HG02678 (cell line): Measurements from ENCODE around the gene PICK1.

Experiments used
- ATAC-seq: cut with Tn5 transposase; IDR thresholded peaks from one replicate; pipeline ENCODE4 v1.9.1; 2021; ENCODE audit warnings: mild to moderate bottlenecking, moderate library complexity; ENCODE audit not compliant: unreplicated experiment

The PICK1 gene

DNA sequence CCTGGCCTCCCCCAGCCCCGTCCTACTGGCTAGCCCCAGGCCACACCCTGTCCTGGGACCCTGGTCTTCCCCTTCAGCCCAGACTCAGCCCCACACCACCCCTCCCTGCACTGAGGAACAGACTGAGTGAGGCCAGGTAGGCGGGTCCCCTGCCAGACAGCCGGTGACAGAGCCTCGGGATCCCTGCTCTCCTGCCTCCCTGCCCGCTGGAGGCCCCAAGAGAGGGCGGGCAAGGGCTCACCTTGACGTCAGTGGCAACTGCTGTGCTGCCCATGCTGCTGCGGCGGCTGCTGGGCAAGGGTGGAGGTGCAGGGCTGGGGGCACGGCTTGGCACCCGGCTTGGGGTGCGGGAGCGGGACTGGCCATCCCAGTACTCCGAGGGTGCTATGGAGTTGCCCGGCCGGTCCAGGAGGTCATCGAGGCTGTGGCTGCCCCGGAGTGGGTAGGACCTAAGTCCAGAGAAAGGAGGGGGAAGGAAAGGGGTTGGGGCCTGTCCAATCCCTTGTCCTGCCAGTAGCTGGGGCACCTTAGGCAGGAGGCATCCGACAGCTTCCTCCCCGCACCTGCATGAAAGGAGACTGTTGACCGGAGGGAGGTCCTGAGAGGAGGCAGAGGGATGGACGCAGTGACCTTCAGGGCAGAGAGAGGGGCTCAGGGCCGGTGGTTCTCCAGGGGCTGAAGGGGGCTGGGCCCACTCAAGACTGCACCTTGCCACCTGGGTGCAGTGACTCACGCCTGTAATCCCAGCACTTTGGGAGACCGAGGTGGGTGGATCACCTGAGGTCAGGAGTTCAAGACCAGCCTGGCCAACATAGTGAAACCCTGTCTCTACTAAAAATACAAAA lies 29.0 kb downstream of the PICK1 start:
- ATAC-seq = no peak

DNA sequence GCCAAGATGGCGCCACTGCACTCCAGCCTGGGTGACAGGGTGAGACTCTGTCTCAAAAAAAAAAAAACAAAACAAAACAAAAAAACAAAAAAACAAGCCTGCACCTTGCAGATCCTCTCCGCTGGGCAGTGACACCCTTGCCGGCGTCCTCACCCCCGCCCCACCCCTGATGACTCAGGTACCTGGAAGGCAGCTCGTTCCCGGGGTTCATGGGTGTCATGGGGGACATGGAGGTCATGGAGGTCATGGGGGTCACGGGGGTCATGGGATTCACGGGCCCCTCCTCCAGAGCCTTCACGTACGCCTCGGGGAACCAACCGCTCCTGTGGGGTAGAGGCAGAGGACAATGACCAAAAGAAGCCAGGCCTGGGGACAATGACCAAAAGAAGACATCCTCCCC lies 29.7 kb downstream of the PICK1 start:
- no peak for ATAC-seq

- no peak for ATAC-seq
Measured at GRCh38 chr22:38087855-38088254, 30.7 kb downstream of the PICK1 start.

- ATAC-seq = no peak
Measured at GRCh38 chr22:38088629-38089473, 31.6 kb downstream of the PICK1 start.

DNA sequence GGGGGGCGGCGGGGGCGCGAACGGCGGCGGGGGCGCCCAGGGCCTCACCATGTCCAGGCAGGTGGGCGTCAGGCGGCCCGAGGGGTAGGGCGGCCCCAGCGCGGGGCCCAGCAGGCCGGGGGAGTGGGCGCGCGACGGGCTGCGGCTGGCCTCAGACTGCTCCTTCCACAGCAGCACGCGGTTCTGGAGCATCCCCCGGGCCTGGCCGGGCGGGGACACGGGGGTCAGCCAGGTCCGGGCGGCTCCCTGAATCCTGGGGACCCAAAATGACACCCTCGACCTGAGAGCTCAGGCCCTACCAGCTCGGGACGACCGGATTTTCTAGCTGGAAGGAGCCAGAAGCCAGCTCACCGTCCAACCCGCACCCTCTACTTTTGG lies 32.3 kb downstream of the PICK1 start:
- no peak for ATAC-seq

DNA sequence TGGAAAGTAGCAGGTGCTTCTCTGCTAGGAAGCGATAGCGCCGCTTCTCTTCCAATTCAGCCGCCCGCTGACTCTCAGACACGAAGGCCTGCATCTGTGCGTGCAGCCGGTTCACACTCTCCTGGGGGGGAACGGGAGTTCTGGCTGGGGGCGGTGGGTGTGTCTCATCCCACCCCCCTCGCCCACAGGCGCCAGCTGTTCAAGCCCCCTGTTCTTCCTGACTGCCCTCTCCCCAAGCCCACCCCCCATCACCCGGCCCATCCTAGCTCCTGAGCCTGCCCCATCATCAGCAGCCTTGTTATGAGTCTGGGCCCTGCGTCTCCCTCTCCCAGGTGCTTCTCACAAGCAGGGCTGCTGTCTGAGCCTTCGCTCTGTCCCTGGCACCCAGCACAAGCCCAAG lies 39.9 kb downstream of the PICK1 start:
- ATAC-seq = no peak

- no peak for ATAC-seq
Measured at GRCh38 chr22:38097557-38098409, 40.6 kb downstream of the PICK1 start.

DNA sequence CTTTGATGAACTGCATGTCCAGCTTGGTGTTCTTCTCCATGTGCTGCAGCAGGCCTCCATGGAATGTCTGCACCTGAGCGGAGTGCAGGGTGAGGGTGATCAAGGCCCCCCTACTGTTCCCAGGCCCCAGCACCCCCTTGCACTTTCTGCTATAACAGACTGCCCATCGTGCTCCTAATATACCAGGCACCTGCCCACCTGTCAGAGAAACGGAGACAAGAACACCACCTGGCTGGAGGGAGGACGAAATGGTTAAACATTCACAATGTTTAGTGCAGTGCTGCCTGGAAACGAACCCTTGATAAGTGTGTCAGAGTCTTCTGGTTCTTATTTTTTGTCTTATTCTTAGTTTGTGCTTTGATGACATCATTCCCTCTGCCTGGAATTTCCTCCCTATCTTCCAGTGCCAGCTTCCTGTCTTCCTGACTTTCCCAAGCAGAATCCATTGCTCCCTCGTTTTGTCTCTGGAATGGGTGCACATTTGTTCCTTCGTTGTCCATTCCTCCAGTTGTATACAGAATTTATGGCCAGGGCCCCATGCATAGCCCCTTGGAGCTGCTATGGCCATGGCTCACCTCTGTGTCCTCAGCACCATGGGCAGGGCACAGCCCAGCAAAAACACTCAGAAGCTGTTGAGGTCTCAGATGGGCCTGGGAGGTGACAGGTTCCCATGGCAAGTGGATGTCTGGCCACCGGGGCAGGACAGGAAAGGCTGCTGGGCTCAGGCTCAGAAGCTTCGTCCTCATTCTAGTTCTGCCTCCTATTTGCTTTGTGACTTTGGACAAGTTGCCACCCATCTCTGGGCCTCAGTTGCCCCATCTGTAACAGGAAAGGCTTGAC lies 41.4 kb downstream of the PICK1 start:
- ATAC-seq = no peak

- ATAC-seq = no peak
Measured at GRCh38 chr22:38103641-38104040, 46.4 kb downstream of the PICK1 start.

DNA sequence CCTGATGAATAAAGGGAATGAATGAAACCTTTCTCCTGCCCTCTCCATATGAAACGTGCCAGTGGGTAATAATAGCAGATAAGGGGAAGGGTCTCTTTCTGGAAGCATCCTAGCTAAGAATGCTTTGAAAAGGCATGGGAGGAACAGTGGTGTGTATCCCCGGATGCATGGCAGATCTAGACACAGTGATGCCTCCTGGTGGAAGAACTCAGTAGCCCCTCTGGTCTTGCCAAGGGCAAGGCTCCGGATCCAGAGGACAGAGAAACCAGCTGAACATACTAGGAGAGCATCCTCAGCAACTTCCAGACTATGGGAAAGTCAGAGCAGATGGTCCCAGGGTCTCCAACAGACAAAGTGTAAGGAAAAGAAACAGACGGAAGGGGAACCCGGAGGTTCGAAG lies 46.9 kb downstream of the PICK1 start:
- ATAC-seq = no peak

DNA sequence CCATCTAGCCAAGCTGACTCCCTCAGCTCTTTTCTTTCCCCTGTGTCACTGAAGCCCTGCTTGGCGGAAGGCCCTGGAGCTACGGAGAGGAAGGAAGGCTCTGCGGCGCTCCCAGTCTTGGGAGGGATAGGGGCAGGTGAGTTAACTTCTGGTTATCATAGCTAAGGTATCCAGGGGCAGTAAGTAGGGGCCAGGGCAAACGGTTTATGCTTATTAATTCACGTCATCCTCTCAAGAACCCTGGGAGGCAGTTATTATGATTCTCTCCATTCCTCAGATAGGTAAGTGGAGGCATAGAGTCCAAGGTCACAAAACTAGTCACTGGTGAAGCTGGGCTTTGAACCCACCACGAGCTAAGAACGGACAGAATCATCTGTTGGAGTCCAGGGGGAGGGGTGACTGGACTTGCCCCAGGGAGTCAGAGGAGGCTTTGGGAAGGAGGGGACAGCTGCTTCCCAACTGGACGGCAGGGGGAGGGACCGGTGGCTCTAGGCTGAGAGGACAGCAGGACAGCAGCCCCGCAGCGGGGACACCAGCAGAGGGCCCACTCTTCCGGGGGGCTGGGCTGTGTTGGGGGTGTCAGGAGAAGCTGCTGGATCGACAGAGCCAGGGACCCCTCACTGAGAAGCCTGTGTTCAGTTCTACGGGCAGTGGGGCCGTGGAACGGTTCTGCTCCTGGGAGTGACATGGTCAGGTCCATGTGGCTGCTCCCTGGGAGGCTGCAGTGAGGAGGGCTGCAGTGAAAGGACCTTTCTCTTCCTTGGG lies 49.8 kb downstream of the PICK1 start:
- no peak for ATAC-seq

GRCh38 chr22:38107692-38108515 lies 50.7 kb downstream of the PICK1 start:
- ATAC-seq = no peak

DNA sequence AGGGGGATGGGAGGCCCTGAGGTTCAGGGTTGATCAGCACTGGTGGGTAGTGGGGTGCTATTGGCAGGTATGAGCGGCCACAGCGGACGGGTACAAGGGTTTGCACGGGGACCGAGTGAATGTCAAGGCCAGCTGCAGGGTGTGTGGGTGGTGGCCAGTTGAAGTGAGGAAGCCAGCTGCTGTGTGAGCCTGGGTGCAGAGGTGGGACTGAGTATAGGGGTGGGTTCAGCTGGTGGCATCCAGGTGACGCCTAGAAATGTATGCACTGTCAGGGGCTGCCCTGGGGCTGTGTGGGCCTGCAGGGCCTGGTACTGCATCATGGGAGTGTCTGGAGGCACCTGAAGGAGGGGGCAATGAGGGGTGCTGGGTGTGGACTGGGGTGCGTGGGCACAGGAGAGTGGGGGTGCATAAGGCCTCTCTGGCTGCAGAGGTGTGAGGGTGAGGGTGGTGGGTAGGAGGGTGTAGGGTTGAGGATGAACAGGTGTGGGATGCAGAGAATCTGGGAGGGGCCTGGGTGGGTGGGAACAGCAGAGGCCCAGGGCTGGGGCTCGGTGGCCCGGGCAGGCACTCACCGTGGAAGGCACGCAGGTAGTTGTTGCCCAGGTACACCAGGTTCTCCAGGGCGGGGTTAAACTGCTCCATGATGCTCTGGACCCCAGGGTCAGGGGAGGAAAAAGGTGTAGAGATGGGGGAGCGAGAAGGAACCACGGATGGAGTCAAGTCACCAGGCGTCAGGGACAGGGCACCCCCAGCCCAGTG lies 51.5 kb downstream of the PICK1 start:
- ATAC-seq = no peak

DNA sequence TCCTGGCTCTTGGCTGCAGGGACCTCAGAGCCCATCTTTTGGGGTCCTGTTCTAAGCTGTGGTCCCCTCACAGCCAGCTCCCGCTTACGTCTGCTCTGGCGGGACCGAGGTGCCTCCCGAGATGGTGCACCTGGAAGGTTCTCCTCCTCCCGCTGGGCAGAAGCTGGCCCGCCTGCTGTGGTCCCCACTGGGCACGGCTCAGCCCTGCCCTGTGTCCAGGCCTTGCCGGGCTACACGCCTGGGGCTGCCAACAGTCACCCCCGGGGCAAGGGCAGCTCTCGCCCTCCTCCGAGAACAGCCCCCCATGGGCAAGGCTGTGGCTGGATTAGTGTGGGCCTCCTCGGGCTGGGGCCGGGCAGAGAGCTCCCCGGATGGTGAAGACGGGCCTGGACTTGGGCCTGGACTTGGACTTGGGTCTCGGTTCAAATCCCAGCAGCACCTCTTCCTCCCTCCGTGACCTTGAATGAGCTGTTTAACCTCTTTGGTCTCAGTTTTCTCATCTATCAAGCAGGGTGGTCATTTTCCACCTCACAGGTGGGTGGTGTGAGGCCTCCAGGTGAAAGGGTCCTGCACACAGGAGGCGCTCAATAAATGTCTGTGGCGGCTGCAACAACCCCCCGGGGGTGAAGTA lies 52.3 kb downstream of the PICK1 start:
- ATAC-seq = no peak

GRCh38 chr22:38110008-38110862 lies 53.0 kb downstream of the PICK1 start, which contains the start of gene BAIAP2L2:
Gene BAIAP2L2 (minus strand): TSS chr22:38110684. CDS start chr22:38110525, 159 bp downstream.
- ATAC-seq = no peak
